Sigmoid colon (tissue), 7 donors: Measurements from ENCODE around the gene CCDC148. TPM values are rescaled to one million over a fixed set of nuclear protein-coding genes. Genes with fewer than 3 reads are reported as not detected.

Experiments
- DNase-seq: peaks from one replicate; pipeline ENCODE4 v3.0.0-alpha.2; 2019
- H3K27ac ChIP-seq, 4 donors: fragments of 200-600 bp; sonication (generic); one replicate each; pipeline ENCODE4 v1.5.1; 2016 to 2019; ENCODE audit warnings: mild to moderate bottlenecking in 1 of 4
- H3K27me3 ChIP-seq, 3 donors: fragments of 200-600 bp; sonication (generic); one replicate each; pipeline ENCODE4 v1.5.1; 2019; ENCODE audit warnings: mild to moderate bottlenecking in 1 of 3
- H3K36me3 ChIP-seq, 4 donors: fragments of 200-600 bp; sonication (generic); one replicate each; pipeline ENCODE4 v1.5.1; 2016 to 2019
- H3K4me1 ChIP-seq, 4 donors: fragments of 200-600 bp; sonication (generic); one replicate each; pipeline ENCODE4 v1.5.1; 2017 to 2019
- H3K4me3 ChIP-seq, 4 donors: fragments of 200-600 bp; sonication (generic); one replicate each; pipeline ENCODE4 v1.5.1; 2017 to 2019; ENCODE audit warnings: mild to moderate bottlenecking in 2 of 4, moderate library complexity in 1 of 4
- H3K9me3 ChIP-seq, 4 donors: fragments of 200-600 bp in 3 of 4; sonication (generic) in 3 of 4; one replicate each; pipeline versions ENCODE4 v1.5.1 to v1.6.1; 2013 to 2019
- EP300 ChIP-seq, 4 donors: sonication (generic); formaldehyde crosslinking; IDR thresholded peaks; one replicate each; pipeline ENCODE4 v1.6.1; 2017; ENCODE audit warnings: antibody characterized with exemption in 4 of 4
- POLR2A ChIP-seq, 2 donors: fragments of 450-650 bp; IDR thresholded peaks; one replicate each; pipeline ENCODE4 v1.6.1; 2016; ENCODE audit warnings: antibody characterized with exemption in 2 of 2, mild to moderate bottlenecking in 2 of 2, moderate library complexity in 2 of 2
- POLR2AphosphoS5 ChIP-seq, 4 donors: sonication (generic); formaldehyde crosslinking; IDR thresholded peaks; one replicate each; pipeline ENCODE4 v1.6.1; 2017; ENCODE audit warnings: antibody characterized with exemption in 4 of 4
- WGBS, 2 donors: extraction: QIAGEN DNeasy Blood & Tissue Kit; methylation state at CpG; one replicate each; pipeline ENCODE4 v1.1.7; 2013; 5-methylcytosine and 5-hydroxymethylcytosine counted together
- intact Hi-C: fragments of 100-400 bp; cut with DNase I; formaldehyde crosslinking; loops from one replicate; pipeline ENCODE4 v1.15.1; 2023
- polyA plus RNA-seq, 3 donors: library from polyadenylated mRNA; stranded (reverse); fragments of 200-250 nt; gene quantifications; one replicate each; pipeline ENCODE4 v1.2.3, GENCODE V29; 2013
- total RNA-seq, 4 donors: library from RNA; depleted of rRNA; stranded (reverse); fragments of >200 nt; gene quantifications; one replicate each; pipeline ENCODE4 v1.1.0, GENCODE V29; 2016
- TF ChIP-seq, protein P1 (sequence below), 4 experiments: fragments of 450-650 bp in 3 of 4; fragments of 200-600 bp in 1 of 4; IDR thresholded peaks; one replicate each; pipeline ENCODE4 v1.5.1; 2016 to 2019; ENCODE audit warnings: antibody characterized with exemption in 4 of 4, mild to moderate bottlenecking in 3 of 4, moderate library complexity in 2 of 4
- donor health status: healthy with polysubstance abuse.
- donor health status: Bipolar disorder and iron deficiency.
- donor health status: healthy.

The CCDC148 gene
- total and polyA plus RNA-seq, 7 donors: 0.23 to 0.83 (median 0.36) TPM; not detected in 4

DNA sequence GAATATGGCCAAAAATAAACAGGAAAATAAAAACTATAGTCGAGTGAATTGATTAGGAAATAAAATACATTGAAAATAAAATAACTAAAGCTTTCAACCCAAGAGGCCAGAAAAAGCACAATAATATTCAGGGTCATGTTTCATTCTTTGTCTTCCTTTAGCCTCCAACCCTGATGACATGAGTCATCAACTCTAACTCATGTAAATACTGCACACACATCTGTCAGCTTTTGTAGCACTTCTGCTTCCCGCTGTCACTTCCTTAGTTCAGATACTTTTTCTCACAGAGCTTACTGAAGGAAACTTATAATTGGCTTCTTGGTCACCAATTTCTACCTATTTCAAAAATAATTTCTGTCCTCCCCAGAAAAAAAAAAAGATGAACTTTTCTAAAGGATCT lies 242.1 kb downstream of the CCDC148 start:
- Histone ChIP-seq H3K4me3 (no peak overlapping the region), H3K27ac (no peak overlapping the region), H3K27me3 (no peaks in the 10 kb centered on the region), H3K4me1 (no peaks in the 10 kb centered on the region), H3K36me3 (no peaks in the 10 kb centered on the region), H3K9me3 (no peaks in the 10 kb centered on the region)
- TF ChIP-seq POLR2AphosphoS5 (IDR thresholded peaks at IDR 0.05): no peak
- TF ChIP-seq, protein P1, sequence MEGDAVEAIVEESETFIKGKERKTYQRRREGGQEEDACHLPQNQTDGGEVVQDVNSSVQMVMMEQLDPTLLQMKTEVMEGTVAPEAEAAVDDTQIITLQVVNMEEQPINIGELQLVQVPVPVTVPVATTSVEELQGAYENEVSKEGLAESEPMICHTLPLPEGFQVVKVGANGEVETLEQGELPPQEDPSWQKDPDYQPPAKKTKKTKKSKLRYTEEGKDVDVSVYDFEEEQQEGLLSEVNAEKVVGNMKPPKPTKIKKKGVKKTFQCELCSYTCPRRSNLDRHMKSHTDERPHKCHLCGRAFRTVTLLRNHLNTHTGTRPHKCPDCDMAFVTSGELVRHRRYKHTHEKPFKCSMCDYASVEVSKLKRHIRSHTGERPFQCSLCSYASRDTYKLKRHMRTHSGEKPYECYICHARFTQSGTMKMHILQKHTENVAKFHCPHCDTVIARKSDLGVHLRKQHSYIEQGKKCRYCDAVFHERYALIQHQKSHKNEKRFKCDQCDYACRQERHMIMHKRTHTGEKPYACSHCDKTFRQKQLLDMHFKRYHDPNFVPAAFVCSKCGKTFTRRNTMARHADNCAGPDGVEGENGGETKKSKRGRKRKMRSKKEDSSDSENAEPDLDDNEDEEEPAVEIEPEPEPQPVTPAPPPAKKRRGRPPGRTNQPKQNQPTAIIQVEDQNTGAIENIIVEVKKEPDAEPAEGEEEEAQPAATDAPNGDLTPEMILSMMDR (IDR thresholded peaks at IDR 0.05): no peak
- TF ChIP-seq EP300 (IDR thresholded peaks at IDR 0.05): no peak
- no peak for TF ChIP-seq POLR2A (IDR thresholded peaks at IDR 0.05)
- 41 to 47% methylated on average over 2 of the region's 2 CpGs for WGBS, 2 donors
- no peak for DNase-seq
- intact Hi-C loops: no loop called here

DNA sequence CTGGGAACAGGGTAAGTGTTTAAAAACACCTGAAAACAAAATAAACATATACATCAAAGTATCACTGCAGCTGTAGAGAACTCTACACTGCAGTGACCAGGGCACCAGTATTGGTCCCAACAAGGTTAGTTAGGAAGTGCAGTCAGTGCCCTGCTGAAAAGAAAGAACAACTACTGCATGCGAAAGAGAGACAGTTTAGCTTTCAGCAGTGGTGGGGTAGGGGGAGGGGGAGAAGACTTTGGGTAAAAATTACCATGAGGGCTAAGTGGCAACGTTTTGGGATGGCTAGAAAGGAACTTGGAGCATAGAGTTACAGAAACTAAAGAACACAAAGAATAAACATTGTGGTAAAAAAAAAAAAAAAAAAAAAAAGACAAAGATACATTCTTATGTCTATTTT lies 242.8 kb downstream of the CCDC148 start:
- Histone ChIP-seq H3K9me3 (no peaks in the 10 kb centered on the region), H3K4me1 (no peaks in the 10 kb centered on the region), H3K36me3 (no peaks in the 10 kb centered on the region), H3K27ac (no peak overlapping the region), H3K4me3 (no peak overlapping the region), H3K27me3 (no peaks in the 10 kb centered on the region)
- TF ChIP-seq POLR2A (IDR thresholded peaks at IDR 0.05) (no peak), POLR2AphosphoS5 (IDR thresholded peaks at IDR 0.05) (no peak), EP300 (IDR thresholded peaks at IDR 0.05) (no peak)
- TF ChIP-seq, protein P1 (IDR thresholded peaks at IDR 0.05): no peak
- WGBS, 2 donors: 54 to 60% methylated on average over 2 of the region's 2 CpGs
- intact Hi-C loops: no loop called here
- no peak for DNase-seq

DNA sequence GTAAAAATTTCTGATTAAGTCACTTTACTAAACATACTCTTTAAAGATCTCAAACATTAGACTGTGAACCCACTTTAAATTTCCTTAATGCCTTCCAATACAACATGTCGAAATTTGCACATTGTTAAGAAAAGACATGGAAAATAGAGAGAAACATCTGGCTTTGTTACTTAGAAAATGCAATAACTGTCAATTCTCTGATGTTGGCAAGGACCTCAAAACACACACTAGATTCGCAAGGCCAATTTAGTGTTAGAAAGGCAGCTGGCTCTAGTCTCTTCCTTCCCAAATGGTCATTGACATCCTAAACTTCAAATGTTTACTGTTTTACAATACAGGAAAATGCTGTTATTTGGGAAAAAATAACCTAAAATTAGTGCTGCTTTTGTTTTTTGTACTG lies 244.3 kb downstream of the CCDC148 start:
- no peak overlapping the region for H3K4me3 ChIP-seq
- no peaks in the 10 kb centered on the region for H3K4me1 ChIP-seq
- WGBS, 2 donors: 79 to 91% methylated on average over 2 of the region's 2 CpGs
- DNase-seq: no peak
- no peaks in the 10 kb centered on the region for H3K9me3 ChIP-seq
- TF ChIP-seq POLR2A (IDR thresholded peaks at IDR 0.05) (no peak), EP300 (IDR thresholded peaks at IDR 0.05) (no peak), POLR2AphosphoS5 (IDR thresholded peaks at IDR 0.05) (no peak)
- TF ChIP-seq, protein P1 (IDR thresholded peaks at IDR 0.05): no peak
- intact Hi-C loops: no loop called here
- no peak overlapping the region for H3K27ac ChIP-seq
- H3K27me3 ChIP-seq: no peaks in the 10 kb centered on the region
- no peaks in the 10 kb centered on the region for H3K36me3 ChIP-seq

DNA sequence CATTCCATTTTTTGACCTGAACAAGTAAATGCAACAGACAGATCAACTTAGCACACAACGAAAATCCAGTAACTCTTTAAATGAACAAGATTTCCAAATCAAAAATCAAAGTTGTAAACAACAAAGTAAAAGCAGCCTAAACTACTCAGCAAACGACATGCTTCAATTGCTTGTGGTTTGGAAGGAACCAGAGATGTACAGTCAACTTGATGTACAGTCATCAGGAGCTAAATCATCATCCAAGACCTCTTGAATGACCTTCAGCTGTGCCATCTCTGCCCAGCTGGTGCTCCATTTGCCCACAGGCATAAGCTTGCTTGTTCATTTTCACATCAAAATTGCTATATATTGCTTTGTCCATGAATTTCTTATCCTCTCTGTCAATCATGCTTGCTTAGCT lies 245.1 kb downstream of the CCDC148 start:
- intact Hi-C loops: no loop called here
- Histone ChIP-seq H3K27me3 (no peaks in the 10 kb centered on the region), H3K9me3 (no peaks in the 10 kb centered on the region), H3K4me3 (no peak overlapping the region), H3K27ac (no peak overlapping the region), H3K4me1 (no peaks in the 10 kb centered on the region), H3K36me3 (no peaks in the 10 kb centered on the region)
- 54 to 72% methylated on average over 2 of the region's 2 CpGs for whole genome bisulfite sequencing, 2 donors
- no peak for TF ChIP-seq EP300 (IDR thresholded peaks at IDR 0.05)
- TF ChIP-seq POLR2A (IDR thresholded peaks at IDR 0.05): no peak
- no peak for TF ChIP-seq POLR2AphosphoS5 (IDR thresholded peaks at IDR 0.05)
- TF ChIP-seq, protein P1 (IDR thresholded peaks at IDR 0.05): no peak
- no peak for DNase-seq

DNA sequence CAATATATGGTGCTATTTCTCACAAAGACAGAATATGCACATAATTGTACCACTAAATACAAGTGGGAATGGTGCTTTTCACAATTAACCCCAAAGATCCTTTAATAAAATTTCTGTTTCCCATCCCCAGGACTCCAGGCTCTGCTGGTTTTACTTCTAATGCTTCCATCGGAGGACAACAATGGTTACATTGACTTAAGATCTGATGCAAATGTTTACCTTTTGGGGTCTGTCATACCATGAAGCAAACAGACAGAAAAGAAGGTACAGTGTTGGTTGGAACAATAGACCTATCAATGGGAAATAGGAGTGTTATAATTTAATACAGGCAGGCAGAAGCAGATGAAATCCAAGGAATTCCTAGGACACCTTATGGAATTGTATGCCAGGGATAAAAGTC lies 249.2 kb downstream of the CCDC148 start:
- no peak for TF ChIP-seq POLR2AphosphoS5 (IDR thresholded peaks at IDR 0.05)
- TF ChIP-seq, protein P1 (IDR thresholded peaks at IDR 0.05): no peak
- 94% methylated on average over 1 of the region's 1 CpG for WGBS, 2 donors
- H3K4me3 ChIP-seq: no peak overlapping the region
- H3K27me3 ChIP-seq: no peaks in the 10 kb centered on the region
- peaks cover 0 to 5% (median 0%) of the 10 kb centered on the region in 4 donors for H3K4me1 ChIP-seq
- H3K36me3 ChIP-seq: no peaks in the 10 kb centered on the region
- intact Hi-C loops: no loop called here
- no peaks in the 10 kb centered on the region for H3K9me3 ChIP-seq
- H3K27ac ChIP-seq: no peak overlapping the region
- no peak for DNase-seq
